Effector CD4-positive, alpha-beta T cell (primary cell): Measurements from ENCODE around the gene PARP11.
"Not testable (repeated sequence)": the region's sequence is repeated elsewhere in the genome, so short reads cannot be mapped to it uniquely, and the experiment has no call there.

Experiments
- DNase-seq: peaks from one replicate; pipeline ENCODE4 v3.0.0-alpha.2; 2020

The PARP11 gene

DNA sequence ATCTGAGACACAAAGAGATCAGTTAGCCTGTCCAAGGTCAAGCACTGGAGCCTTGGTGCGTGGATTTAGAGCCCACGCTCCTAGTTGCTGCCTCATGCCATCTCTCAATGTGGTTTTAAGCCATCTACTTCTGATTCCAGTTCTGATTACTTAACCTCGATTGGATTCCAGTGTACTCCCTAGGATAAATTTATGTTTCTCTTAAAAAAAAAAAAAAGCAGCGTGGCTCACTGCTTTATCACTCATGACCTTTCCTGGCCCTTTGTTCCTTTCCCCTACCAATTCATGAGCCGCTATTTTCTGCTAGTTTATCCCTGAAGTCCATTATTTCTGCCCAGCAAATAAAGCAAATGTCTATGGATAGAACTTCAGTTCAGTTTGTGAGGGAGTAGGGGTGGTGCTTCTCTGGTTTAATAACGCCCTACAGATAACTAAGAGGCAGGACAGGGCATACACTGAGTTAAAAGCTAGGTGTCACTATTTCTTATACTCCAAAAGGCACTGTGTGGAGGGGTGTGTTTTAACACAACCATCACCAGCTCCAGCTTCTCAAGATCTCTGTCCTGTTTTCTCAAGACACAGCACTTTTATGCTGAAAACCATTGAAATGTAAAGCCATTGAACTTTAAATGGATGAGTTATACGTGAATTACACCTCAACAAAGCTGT, 9.8 kb upstream of the PARP11 start:
- no peak for DNase-seq

DNA sequence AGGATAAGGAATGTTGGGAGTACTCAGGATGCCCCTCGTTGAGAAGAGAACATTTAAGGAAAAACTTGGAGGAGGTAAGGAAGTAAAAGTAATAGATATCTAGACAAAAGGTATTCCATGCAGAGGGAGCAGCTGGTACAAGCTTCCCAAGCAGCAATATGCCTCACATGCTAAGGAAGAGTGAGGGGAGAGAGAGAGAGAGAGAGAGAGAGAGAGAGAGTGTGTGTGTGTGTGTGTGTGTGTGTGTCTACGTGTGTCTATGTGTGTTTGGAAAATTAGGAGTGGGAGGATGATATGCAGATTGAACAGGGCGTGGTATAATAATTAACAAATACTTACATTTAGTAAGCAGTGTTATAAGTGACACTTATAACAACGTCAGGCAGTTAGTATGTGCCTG, 9.2 kb upstream of the PARP11 start:
- DNase-seq = no peak

DNA sequence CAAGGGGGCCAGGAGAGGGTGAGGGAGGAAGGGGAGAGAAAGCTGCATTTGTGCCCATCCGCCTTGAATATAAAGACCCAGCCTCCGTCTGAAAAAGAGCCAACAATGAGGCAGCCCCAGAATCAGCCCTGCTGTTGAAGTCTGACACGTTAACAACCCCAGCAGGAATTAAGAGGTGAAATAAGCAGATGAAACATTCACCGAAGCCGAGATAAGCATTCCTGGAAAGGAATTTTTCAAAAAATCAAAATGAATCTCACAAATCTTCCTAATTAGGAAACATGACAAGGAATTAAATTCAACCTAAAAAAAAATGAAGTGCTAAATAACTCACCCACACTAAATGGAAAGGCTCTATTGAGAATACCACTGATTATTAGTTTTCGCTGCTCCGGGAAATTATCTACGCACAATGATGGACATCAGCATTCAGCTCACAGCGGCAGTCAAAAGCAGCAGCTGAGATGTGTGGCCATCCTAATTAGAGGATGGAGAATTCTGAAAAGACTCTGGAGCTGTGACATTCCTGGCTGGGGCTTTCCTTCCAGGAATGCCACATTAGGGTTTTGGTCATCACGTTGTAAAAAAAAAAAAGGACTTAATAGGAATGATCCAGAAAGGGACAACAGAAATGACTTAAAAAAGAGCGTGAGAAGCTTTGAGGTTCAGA, 8.2 kb upstream of the PARP11 start:
- no peak for DNase-seq

DNA sequence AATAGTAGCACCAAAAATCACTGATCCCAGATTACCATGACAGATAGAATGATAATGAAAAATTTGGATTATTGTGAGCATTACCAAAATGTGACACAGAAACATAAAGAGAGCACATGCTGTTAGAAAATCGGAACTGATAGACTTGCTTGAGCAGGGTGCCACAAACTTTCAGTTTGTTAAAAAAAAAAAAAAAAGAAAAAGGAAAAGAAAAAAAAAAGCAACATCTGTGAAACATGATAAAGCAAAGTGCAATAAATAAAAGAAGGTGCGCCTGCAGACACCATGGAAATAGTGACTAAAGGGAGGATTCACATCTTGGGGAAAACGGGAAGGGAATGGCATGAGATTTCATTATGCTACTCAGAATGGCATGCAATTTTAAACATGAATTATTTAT, 6.6 kb upstream of the PARP11 start:
- DNase-seq = no peak

DNA sequence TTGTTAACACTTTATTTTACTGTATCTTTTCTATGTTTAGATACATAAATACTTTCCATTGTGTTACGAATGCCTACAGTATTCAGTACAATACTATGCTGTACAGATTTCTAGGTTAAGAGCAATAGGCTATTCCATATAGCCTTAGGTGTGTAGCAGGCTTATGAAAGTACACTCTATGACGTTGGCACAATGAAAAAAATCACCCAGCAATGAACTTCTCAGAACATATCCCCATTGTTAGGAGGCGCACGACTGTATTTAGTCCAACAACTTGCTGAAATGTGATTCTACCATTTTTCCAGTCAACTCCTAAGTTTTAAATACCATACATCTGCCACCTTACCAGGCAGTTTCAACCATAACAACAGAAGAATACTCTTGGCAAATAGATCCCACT, 1.8 kb downstream of the PARP11 start:
- DNase-seq = no peak

DNA sequence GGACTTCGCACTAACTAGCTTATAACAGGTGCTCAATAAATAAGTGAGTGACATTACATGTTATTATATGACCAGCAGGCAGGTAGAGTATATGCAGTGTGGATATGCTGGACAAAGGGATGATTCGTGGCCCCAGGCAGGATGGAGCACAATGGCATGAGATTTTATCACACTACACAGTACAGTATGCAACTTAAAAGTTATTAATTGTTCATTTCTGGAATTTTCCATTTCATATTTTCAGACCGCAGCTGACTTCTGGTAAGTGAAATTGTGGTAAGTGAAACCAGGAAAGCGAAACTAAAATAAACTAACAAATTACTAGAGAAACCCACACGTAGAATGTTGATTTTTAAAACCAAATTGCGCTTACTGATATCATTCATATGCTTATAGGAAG, 3.3 kb downstream of the PARP11 start:
- no peak for DNase-seq

DNA sequence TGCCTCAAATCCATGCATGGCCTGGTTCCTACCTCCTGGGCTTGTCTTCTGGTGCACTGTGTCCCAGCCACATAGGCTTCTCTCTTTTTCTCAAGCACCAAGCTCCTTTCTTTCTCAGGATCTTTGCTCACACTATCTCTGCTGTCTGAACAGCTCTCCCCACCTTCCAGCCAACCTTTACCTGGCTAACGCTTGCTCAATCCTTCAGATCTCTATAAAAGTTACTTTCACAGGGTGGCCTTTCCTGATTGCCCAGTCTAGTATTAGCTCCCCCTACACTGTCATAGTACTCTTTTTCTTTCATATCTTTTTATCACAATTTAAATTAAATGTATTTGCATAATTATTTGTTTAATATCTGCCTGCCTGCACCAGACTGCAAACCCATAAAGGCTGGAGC, 3.8 kb downstream of the PARP11 start:
- DNase-seq = no peak

DNA sequence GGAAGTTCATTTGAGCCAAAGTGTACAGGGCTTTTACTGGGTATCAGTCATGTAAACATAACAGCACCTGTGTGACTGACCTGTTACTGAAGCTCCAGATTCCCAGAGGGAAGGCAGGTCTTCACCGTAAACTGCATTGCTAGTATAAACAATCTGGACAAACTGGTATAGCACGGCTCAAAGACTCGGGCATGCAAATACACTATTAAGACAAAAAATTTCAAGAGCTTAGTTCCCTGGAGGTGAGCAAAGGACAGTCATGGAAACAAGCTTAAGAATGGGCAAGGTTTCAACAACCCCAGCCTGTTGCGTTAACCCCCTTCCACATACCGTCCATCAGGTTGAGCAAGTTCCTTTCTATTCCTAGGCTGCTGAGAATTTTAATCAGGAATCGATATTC, 9.4 kb downstream of the PARP11 start:
- no peak for DNase-seq

DNA sequence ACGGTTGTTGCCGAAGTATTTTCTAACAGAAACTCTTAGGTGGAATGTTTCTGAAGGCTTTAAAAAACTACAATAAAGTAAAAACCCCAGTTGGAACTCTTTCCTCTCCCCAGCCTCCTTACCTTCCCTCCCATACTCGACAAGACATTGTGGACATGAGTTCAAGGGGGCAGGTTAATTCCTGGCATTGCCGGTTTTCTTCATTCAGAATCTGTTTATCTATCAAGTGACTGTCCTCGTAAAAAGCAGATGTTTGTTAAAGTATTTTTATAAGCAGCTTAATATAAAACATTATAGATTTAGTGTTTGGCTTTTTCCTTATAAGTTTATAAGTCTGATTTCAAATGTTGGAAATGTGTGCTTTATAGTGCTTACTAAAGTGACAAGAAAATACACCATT, 30.7 kb downstream of the PARP11 start:
- DNase-seq = no peak

DNA sequence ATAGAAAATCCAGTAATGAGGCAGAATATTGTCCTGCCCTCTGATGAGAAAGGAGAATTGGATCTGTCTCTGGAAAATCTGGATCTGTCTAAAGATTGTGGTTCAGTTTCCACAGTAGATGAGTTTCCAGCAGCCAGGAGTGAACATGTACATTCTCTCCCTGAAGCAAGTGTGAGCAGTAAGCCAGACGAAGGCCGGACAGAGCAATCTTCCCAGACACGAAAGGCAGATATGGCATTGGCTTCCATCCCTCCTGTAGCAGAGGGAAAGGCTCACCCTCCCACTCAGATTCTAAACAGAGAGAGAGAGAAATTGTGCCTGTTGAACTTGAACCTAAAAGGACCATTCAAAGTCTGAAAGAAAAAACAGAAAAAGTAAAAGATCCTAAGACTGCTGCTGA, 31.4 kb downstream of the PARP11 start:
- DNase-seq = no peak

DNA sequence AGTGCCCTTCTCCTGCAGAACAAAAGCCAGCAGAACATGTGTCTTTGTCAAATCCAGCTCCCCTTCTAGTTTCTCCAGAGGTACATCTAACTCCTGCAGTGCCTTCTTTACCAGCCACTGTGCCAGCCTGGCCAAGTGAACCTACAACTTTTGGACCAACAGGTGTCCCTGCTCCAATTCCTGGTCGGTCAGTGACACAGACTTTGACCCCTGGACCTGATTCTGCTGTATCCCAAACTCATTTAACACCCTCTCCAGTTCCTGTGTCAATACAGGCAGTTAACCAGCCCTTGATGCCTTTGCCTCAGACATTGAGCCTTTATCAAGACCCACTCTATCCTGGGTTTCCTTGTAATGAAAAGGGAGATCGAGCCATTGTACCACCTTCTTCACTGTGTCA, 32.4 kb downstream of the PARP11 start:
- DNase-seq = not testable (repeated sequence)

DNA sequence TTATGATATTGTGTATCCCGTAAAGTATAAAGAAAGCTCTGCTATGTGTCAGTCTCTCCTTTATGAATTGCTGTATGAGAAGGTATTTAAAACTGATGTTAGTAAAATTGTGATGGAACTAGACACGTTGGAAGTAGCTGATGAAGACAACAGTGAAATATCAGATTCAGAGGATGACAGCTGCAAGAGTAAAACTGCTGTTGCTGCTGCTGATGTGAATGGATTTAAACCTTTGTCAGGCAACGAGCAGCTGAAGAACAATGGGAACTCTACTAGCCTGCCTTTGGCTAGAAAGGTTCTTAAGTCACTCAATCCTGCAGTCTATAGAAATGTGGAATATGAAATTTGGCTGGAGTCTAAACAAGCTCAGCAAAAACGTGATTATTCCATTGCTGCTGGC, 33.5 kb downstream of the PARP11 start:
- DNase-seq = not testable (repeated sequence)

DNA sequence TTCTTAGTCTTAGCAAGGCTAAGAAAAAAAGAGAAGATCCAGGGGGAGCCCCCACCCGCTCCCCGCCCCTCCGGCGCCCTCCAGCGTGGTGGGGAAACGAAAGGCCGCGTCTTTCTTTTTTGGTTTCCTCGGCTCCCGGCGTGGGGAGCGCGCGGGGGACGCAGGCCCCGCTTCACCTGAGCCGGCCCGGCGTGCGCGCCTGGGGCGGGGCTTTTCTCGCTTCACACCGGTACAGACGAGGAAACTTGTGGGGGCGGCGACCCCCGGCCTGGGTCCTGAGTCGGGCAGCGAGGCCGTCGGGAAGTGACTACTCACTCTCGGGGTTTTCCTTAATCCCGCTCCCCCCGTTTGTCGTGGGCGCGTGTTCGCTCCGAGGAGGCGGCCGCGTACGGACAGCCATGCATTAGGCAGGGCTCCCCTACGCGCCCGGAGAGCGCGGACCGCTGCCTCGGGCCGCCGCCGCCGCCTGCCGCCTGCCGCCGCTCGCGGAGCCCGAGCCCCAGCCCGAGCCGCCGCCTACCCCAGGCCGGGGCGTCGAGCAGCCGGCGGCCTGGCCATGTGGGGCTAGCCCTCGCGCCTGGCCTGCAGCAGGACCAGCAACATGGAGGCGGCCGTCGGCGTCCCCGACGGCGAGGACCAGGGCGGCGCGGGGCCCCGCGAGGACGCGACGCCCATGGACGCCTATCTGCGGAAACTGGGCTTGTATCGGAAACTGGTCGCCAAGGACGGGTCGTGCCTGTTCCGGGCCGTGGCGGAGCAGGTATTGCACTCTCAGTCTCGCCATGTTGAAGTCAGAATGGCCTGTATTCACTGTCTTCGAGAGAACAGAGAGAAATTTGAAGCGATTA, 34.3 kb downstream of the PARP11 start:
- not testable (repeated sequence) for DNase-seq

DNA sequence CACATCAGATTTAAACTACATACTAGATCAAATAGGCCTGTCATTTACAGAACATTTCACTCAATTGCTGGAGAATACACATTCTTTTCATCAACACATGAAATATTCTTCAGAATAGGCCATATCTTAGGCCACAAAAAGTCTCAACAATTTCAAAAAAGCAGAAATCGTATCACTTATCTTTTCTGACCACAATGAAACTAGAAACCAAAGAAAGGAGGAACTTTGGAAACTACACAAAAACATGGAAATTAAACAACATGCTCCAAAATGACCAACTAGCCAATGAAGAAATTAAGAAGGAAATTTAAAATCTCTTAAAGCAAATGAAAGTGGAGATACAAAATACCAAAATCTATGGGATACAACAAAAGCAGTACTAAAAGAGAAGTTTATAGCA, 35.1 kb downstream of the PARP11 start:
- no peak for DNase-seq

DNA sequence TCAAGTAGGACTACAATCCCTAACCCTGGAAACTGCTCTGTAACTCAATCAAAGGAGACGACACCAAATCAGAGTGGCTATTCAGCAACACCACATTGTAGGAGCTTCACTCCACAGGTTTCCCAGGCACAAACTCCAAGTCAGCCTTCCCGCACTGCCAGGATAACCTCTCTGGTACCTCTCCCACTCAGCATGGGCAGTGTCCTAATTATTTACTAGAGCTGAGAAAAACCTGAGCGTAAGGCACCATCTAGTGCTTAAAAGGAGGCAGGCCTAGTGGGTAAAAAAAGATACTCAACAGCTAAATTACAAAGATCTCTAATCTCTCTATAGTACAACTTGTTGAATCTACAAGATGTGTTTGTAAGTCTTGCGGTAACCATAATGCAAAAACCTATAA, 36.1 kb downstream of the PARP11 start:
- DNase-seq = no peak

DNA sequence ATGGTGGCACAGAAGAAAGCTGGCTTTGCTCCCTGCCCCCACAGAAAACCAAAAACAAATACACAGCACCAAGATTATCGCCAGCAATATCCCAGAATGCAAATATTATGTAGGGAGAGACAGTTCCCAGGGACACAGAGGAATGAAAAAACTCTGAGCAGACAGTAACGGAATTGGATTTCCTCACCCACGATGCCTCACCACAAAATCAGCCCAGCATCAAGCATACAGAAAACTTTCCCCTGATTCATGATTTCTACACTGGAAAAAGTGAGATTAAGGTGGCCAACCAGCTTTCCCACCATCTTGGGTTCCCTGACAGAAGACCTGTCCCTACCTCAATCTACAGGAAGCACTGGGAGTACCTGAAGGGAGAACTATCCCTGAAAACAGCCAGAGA, 36.6 kb downstream of the PARP11 start:
- DNase-seq = no peak

DNA sequence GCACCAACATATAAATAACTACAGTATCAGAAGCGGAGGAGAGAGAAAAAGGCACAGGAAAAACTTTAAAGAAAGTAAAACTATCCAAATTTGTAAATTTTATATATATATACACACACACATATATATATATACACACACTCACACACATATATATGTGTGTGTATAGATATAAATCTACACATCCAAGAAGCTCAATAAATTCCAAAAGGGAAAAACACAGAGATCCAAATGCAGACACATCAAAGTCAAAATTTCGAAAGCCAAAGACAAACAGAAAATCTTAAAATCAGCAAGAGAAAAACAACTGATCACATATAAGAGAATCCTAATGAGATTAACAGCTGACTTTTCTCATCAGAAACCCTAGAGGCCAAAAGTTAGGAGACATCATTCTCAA, 37.3 kb downstream of the PARP11 start:
- DNase-seq = no peak

DNA sequence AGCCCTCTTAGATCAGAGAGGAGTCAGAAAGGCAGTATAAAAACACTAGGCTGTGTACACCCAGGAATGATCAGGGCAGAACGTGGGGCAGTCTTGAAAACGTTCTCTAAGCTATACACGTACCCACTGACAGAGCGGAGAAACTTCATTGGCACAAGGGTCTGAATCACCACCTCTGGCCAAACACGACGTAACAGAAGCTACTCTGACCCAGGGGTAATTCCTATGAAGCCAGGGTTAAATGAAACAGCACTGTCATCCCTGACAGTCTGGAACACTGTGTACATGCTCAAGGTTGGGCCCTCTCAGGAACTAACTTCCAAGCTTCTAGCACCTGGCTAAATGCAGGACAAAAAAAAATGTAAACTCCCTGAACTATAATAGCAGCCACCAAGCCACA, 38.4 kb downstream of the PARP11 start:
- no peak for DNase-seq

DNA sequence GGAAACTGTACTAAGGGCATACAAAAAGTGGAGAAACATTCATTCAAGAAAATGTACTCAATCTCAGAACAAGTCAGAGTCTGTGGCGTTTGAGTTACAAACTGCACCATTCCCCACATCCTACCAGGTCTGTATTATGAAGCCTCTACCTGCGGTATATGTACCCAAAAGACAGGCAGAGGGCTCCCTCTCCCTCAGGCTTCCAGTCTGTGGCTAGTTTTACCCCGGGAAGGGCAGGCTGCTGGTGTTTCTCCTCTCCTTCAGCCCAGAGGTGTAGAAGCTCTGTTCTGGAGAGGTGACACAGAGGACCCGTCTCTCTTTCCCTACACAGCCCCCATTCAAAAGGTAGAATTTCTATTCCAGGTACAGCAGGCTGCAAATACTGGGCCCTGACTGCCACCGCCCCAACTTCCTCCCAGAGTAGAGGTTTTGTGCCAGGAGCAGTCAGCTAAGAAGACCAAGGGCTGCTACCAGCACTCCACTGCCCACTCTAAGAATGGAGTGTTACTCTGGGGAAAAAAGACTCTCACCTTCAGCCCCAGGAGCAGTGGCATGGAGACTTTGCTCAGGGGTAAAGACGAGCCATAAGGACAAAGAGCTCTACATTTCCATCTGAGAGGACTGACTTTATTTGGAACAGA, 39.4 kb downstream of the PARP11 start:
- no peak for DNase-seq

DNA sequence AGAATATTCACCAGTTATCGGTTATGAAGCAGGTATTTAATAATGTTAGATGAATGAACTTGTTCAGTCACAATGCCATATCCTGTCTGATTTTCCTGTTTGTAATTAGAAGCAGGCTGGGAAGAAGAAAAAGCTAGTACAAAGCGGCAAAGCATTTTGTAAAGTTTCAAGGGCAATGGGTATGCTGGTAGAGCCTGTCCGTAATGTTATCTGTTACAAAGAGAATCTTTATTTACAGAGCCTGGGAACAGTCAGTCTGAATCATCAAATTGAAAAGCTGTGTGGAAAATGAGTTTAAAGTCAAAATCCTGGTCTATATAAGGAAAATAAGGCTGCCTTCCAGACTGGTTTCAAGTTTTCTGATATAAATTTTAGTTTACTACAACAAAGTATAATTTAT, 40.5 kb downstream of the PARP11 start:
- no peak for DNase-seq

DNA sequence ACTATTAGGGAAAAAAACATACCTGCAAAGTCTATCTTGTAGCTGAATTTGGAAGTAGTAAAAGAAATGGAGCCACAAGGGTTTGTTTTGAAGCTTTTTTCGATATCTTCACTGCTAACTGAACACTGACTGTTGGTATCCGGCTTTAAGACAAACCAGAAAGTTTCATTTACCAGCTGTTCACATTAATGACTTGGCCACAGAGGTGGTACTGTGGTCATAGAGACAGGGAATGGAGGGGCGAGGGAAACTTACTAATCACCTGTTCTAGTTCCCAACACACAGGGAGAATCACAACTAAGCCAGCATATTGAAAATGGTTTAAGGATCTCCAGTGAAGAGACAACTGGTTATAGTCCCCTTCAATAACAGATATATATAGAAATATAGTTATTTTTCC, 44.3 kb downstream of the PARP11 start:
- no peak for DNase-seq

DNA sequence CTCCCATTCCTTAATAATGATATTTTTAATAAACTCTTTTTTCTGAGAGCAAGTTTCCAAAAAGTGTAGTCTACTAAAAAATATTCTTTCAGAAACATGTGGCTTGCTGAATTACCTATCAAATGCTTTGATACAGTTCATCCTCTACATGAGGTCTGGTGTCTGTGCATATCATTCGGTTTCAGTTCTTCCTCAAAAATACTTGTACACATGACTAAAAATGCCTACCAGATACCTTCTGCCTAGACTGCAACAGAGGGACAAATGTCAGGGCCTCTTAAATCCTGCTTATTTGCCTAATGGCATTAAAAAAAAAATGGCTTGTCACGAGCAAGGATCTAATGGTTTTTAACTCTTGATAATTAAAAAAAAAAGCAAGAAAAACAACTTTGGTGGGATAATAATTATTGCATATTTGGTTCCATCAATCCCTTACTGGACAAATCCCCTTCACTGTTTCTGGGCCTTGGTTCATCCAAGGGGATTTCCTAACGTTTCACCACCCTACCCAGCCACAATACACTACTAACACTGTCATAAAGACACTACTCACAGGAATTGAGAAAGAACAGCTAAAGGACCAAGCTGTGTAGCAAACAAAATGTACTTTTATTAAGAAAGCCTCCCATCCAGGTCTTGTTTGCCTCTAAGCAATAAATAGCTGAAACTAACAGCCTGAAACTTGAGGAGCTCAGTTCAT, 45.7 kb downstream of the PARP11 start:
- DNase-seq = no peak

DNA sequence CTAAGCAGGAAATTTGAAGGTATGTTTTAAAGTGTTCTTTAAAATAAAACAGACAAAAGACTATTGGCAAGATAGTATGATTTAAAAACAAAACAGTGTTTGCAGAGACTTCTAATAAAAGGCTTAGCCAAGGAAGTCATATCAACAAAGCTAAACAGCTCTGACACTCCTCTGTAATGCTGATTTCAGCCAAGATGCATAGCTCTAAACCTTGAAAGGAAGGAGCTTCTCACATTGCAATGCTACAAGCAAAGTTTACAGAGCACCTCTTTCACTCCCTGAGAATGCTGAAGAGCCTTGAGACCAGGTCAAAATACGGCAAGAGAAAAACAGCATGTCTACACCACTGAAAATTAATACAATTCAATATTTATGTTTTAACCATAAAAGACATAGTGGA, 51.8 kb downstream of the PARP11 start:
- no peak for DNase-seq
